Endothelial cell of umbilical vein (primary cell): Measurements from ENCODE around the gene ITPR2. TPM values are rescaled to one million over a fixed set of nuclear protein-coding genes. Genes with fewer than 3 reads are reported as not detected.

Experiments used
- BruUV-seq: library from RNA; stranded (reverse); fragments of 400-500 nt; replicated peaks from 2 replicates; lab custom pipeline; 2021; lab: Mats Ljungman, UMichigan
- CTCF ChIA-PET: fragments of 300-600, 350-600 bp; sonication (Branson Sonifier 250); formaldehyde crosslinking; loops from one replicate; lab custom pipeline; 2021; ENCODE audit warnings: antibody characterized with exemption, inconsistent platforms; lab: Charles Lee
- POLR2A ChIA-PET: fragments of 300-600, 350-600 bp; sonication (Branson Sonifier 250); formaldehyde crosslinking; loops from one replicate; lab custom pipeline; 2021; ENCODE audit warnings: antibody characterized with exemption, inconsistent platforms; lab: Charles Lee
- DNase-seq: peaks from one replicate; pipeline ENCODE4 v3.0.0-alpha.2; 2011; ENCODE audit warnings: low read depth, low spot score
- FAIRE-seq: peaks from 2 replicates; lab custom pipeline; 2011; peaks lifted over from hg19 to GRCh38; lab: Jason Lieb, UNC
- H2AFZ ChIP-seq: 2 replicates; pipeline ENCODE4 v1.6.0; 2012; ENCODE audit warnings: low read depth, low read length, control low read depth, inconsistent platforms
- H3K27ac ChIP-seq: 2 replicates; pipeline ENCODE4 v1.5.1; 2011; ENCODE audit warnings: low read depth, mild to moderate bottlenecking, control low read depth, low read length, moderate library complexity; ENCODE audit not compliant: insufficient read depth
- H3K27me3 ChIP-seq, 2 experiments: 2 replicates each; pipeline versions ENCODE4 v1.6.0 to v1.6.1; 2011; ENCODE audit warnings: low read length in 2 of 2, mixed read lengths in 1 of 2; ENCODE audit not compliant: control insufficient read depth in 2 of 2, insufficient read depth in 2 of 2
- H3K36me3 ChIP-seq, 2 experiments: 2 replicates in 1 of 2; 3 replicates in 1 of 2; pipeline ENCODE4 v1.5.1; 2011; ENCODE audit warnings: low read length in 2 of 2, mild to moderate bottlenecking in 1 of 2, moderate library complexity in 1 of 2; ENCODE audit not compliant: control insufficient read depth in 2 of 2, insufficient read depth in 2 of 2; ENCODE audit errors: extremely low read depth in 1 of 2
- H3K4me1 ChIP-seq: 3 replicates; pipeline ENCODE4 v1.5.1; 2011; ENCODE audit warnings: mild to moderate bottlenecking, low read length; ENCODE audit not compliant: control insufficient read depth, insufficient read depth; ENCODE audit errors: extremely low read depth
- H3K4me2 ChIP-seq: 2 replicates; pipeline ENCODE4 v1.6.1; 2011; ENCODE audit warnings: low read length, control low read depth, mixed read lengths; ENCODE audit not compliant: insufficient read depth
- H3K4me3 ChIP-seq, 3 experiments: fragments of 200-600 bp in 1 of 3; sonication (generic), shearing (Covaris generic) in 1 of 3; replicated peaks in 1 of 3; 2 replicates each; pipeline ENCODE4 v1.5.1; 2011 to 2016; ENCODE audit warnings: control low read depth in 3 of 3, low read length in 3 of 3, mild to moderate bottlenecking in 2 of 3, inconsistent platforms in 1 of 3, low read depth in 1 of 3, moderate library complexity in 1 of 3; ENCODE audit not compliant: insufficient read depth in 1 of 3
- H3K79me2 ChIP-seq: 2 replicates; pipeline ENCODE4 v1.6.0; 2012; ENCODE audit warnings: low read length, inconsistent platforms; ENCODE audit not compliant: control insufficient read depth, insufficient read depth
- H3K9ac ChIP-seq: replicated peaks from 2 replicates; pipeline ENCODE3; 2011; ENCODE audit warnings: low read length, control low read depth; ENCODE audit not compliant: insufficient read depth; ENCODE audit errors: extremely low read depth
- H3K9me1 ChIP-seq: replicated peaks from 3 replicates; pipeline ENCODE4 v1.6.0; 2011; ENCODE audit warnings: mild to moderate bottlenecking, low read length; ENCODE audit not compliant: control insufficient read depth, insufficient read depth; ENCODE audit errors: extremely low read depth
- H3K9me3 ChIP-seq: replicated peaks from 2 replicates; pipeline ENCODE4 v1.5.1; 2012; ENCODE audit warnings: low read length, inconsistent platforms; ENCODE audit not compliant: control insufficient read depth, insufficient read depth
- H4K20me1 ChIP-seq: replicated peaks from 2 replicates; pipeline ENCODE3; 2011; ENCODE audit warnings: mild to moderate bottlenecking, low read length; ENCODE audit not compliant: control insufficient read depth, insufficient read depth; ENCODE audit errors: extremely low read depth
- EZH2 ChIP-seq: IDR thresholded peaks from 2 replicates; pipeline ENCODE4 v1.6.1; 2012; ENCODE audit warnings: borderline replicate concordance, low read depth, mild to moderate bottlenecking, moderate library complexity, low read length, inconsistent platforms; ENCODE audit not compliant: severe bottlenecking
- FOS ChIP-seq: IDR thresholded peaks from 2 replicates; pipeline ENCODE4 v1.6.1; 2011; ENCODE audit warnings: mild to moderate bottlenecking, low read length, moderate library complexity, borderline replicate concordance; ENCODE audit not compliant: insufficient read depth
- GATA2 ChIP-seq: IDR thresholded peaks from 2 replicates; pipeline ENCODE4 v1.7.0; 2011; ENCODE audit warnings: low read depth, mild to moderate bottlenecking, moderate library complexity, mixed read lengths, low read length; ENCODE audit not compliant: insufficient read length, insufficient read depth
- JUN ChIP-seq: IDR thresholded peaks from 2 replicates; pipeline ENCODE4 v1.6.1; 2011; ENCODE audit warnings: borderline replicate concordance, low read depth; ENCODE audit not compliant: insufficient read length, insufficient read depth
- MYC ChIP-seq: IDR thresholded peaks from one replicate; pipeline ENCODE4 v1.6.1; 2011; ENCODE audit warnings: mild to moderate bottlenecking, low read depth, low read length
- POLR2A ChIP-seq: IDR thresholded peaks from 2 replicates; pipeline ENCODE4 v1.6.1; 2012; ENCODE audit warnings: low read depth, mild to moderate bottlenecking, control low read depth, low read length
- POLR2AphosphoS5 ChIP-seq: IDR thresholded peaks from 2 replicates; pipeline ENCODE4 v1.6.1; 2012; ENCODE audit warnings: low read depth, mild to moderate bottlenecking, control low read depth, low read length, moderate library complexity; ENCODE audit not compliant: insufficient read depth
- dilution Hi-C: fragments of 300-500 bp; cut with MboI; formaldehyde crosslinking; loops from one replicate; pipeline ENCODE4 v1.15.0; 2019; ENCODE audit warnings: low sequenced_read_pairs; ENCODE audit not compliant: extremely low pct_ligation_motif_present
- intact Hi-C: fragments of 100-400 bp; cut with micrococcal nuclease; formaldehyde crosslinking; loops from one replicate; pipeline ENCODE4 v1.10.0; 2022
- polyA plus RNA-seq, 4 experiments: library from polyadenylated mRNA; depleted of rRNA in 3 of 4; stranded (reverse) in 3 of 4; unstranded in 1 of 4; fragments of >200 nt; gene quantifications; 2 replicates each; pipeline versions ENCODE4 v1.2.1 to v1.2.3, GENCODE V29; 2011 to 2012; ENCODE audit warnings: missing spikeins in 1 of 4
- total RNA-seq: library from RNA; stranded (reverse); gene quantifications from 2 replicates; pipeline ENCODE4 v1.2.3, GENCODE V29; 2021
- TF ChIP-seq, protein P1 (sequence below), 2 donors: IDR thresholded peaks; 1 replicate in 1 of 2; 2 replicates in 1 of 2; pipeline ENCODE4 v1.5.1; 2011; ENCODE audit warnings: low read length in 2 of 2, mild to moderate bottlenecking in 2 of 2, moderate library complexity in 2 of 2, control low read depth in 1 of 2, inconsistent platforms in 1 of 2, low read depth in 1 of 2; ENCODE audit not compliant: insufficient read depth in 1 of 2; ENCODE audit errors: extremely low read depth in 1 of 2
- TF ChIP-seq, protein P2 (sequence below): IDR thresholded peaks from 2 replicates; pipeline ENCODE4 v1.6.1; 2011; ENCODE audit not compliant: insufficient read depth, insufficient read length

Gene ITPR2
- total and polyA plus RNA-seq, 2 donors (not counting 3 experiments of a cell fraction or from before 2014, with no cell fraction given), result 16.2 to 86.8 TPM

DNA sequence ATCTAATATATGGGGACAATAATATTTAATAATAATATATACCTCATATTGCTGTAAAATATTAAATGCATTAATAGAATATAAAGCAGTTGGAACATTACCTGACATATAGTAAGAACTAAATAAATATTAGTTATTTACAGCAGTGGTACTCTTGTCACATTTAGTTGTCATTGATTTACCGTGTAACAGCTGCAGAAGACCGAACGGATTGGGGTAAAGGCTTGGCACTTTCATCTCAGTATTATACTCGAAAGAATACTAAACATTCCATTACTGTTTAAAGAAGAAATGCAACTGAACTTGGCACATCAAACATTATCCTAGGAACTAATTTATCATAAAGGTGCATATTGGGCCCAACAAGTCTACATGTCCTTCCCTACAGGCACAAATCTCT is 61.1 kb downstream of the ITPR2 start:
- peaks cover 14% of the 10 kb centered on the region for H3K79me2 ChIP-seq
- H3K9me3 ChIP-seq, result no peaks in the 10 kb centered on the region
- H3K36me3 ChIP-seq, result peaks cover 4 to 5% of the 10 kb centered on the region in 2 experiments
- H2AFZ ChIP-seq, result no peak overlapping the region
- DNase-seq (no peak), FAIRE-seq (no peak)
- ChIA-PET CTCF (no interaction called here), POLR2A (no interaction called here)
- TF ChIP-seq POLR2A (no peak), FOS (no peak), GATA2 (no peak), POLR2AphosphoS5 (no peak), MYC (no peak), EZH2 (no peak), JUN (no peak)
- TF ChIP-seq, protein P1, sequence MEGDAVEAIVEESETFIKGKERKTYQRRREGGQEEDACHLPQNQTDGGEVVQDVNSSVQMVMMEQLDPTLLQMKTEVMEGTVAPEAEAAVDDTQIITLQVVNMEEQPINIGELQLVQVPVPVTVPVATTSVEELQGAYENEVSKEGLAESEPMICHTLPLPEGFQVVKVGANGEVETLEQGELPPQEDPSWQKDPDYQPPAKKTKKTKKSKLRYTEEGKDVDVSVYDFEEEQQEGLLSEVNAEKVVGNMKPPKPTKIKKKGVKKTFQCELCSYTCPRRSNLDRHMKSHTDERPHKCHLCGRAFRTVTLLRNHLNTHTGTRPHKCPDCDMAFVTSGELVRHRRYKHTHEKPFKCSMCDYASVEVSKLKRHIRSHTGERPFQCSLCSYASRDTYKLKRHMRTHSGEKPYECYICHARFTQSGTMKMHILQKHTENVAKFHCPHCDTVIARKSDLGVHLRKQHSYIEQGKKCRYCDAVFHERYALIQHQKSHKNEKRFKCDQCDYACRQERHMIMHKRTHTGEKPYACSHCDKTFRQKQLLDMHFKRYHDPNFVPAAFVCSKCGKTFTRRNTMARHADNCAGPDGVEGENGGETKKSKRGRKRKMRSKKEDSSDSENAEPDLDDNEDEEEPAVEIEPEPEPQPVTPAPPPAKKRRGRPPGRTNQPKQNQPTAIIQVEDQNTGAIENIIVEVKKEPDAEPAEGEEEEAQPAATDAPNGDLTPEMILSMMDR (IDR thresholded peaks at IDR 0.05; ENCODE audit: extremely low read depth in 1 of 2, insufficient read depth in 1 of 2, low read depth in 1 of 2, low read length in 2 of 2), result no peak
- TF ChIP-seq, protein P2, sequence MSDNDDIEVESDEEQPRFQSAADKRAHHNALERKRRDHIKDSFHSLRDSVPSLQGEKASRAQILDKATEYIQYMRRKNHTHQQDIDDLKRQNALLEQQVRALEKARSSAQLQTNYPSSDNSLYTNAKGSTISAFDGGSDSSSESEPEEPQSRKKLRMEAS, result no peak
- H3K9ac ChIP-seq, result no peak overlapping the region
- dilution Hi-C loops, result no loop called here
- no peak overlapping the region for H3K27ac ChIP-seq
- H3K4me2 ChIP-seq, result no peak overlapping the region
- no peak overlapping the region for H3K4me3 ChIP-seq
- H4K20me1 ChIP-seq, result no peaks in the 10 kb centered on the region
- intact Hi-C loops, result no loop called here
- H3K9me1 ChIP-seq, result no peaks in the 10 kb centered on the region
- BruUV-seq, result no TSS peak
- H3K4me1 ChIP-seq, result no peaks in the 10 kb centered on the region
- H3K27me3 ChIP-seq, result no peaks in the 10 kb centered on the region
